Stimulated activated CD8-positive, alpha-beta memory T cell treated with anti-CD3 and anti-CD28 coated beads, Interleukin-15, amount 100 ng/mL, for 1 hour (primary cell): ENCODE results near the gene PARP4.
"Not testable (repeated sequence)": the region's sequence is repeated elsewhere in the genome, so short reads cannot be mapped to it uniquely, and the experiment has no call there.

Source experiments
- DNase-seq: peaks from one replicate; pipeline ENCODE4 v3.0.0-alpha.2; 2020; ENCODE audit warnings: low read depth

The PARP4 gene

GRCh38 chr13:24444851-24445250 lies 67.7 kb downstream of the PARP4 start:
- not testable (repeated sequence) for DNase-seq

DNA sequence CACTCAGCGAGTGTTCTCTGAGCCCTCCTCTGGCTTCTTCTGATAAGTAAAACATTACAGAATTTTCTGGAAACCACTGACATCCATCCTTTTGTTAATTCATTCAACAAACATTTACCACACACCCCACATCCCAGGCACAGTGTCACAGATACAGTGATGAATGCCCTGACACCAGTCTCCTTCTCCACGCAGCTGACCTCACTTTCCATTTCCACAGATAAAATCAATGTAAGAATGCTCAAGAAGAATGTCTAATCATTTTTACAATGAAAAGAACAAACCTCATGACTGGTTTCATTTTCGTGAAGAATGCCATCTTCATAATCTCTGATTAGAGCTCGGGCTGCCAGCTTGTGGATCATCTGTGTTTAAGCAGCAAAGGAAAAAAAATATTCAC lies 69.2 kb downstream of the PARP4 start:
- DNase-seq: no peak

- DNase-seq: not testable (repeated sequence)
Observed at GRCh38 chr13:24426045-24426444, 86.5 kb downstream of the PARP4 start.

GRCh38 chr13:24419668-24420067 lies 92.9 kb downstream of the PARP4 start:
- DNase-seq: not testable (repeated sequence)

DNA sequence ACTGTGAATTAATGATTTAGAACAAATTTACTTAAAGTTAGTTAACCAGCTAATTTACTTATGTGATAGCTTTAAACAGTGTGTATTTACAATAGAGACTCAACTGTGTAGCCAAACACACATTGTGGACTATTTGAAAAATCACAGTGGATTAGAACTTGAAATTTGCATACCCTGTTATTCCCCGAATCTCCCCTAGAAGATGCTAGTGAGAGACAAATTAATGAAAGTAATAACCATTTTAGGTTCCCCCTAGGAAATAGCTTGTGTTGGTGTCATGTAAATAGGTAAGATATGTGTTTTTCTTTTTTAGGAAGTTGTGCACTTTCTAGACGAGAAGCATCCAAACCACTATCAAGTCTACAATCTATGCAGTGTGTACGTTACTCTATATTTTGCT lies 104.7 kb downstream of the PARP4 start:
- no peak for DNase-seq

DNA sequence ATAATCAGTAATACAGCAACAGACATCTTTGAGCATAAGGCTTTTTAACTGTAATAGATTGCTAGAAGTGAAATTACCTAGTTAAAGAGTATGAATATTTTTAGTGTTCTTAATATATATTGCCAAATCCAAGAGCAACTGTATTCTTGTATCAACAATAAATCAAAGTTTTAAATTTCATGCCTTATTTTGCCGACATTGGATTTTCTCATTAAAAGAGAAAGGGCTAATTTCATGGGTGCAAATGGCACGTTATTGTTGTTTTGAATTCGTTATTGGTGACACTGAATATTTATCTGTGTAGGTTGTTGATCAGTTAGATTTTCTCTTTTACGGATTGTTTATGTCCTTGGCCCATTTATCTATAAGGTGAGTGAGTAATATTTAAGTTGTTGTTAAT lies 106.1 kb downstream of the PARP4 start:
- DNase-seq: no peak

GRCh38 chr13:24396821-24397220 lies 115.8 kb downstream of the PARP4 start:
- DNase-seq: no peak

DNA sequence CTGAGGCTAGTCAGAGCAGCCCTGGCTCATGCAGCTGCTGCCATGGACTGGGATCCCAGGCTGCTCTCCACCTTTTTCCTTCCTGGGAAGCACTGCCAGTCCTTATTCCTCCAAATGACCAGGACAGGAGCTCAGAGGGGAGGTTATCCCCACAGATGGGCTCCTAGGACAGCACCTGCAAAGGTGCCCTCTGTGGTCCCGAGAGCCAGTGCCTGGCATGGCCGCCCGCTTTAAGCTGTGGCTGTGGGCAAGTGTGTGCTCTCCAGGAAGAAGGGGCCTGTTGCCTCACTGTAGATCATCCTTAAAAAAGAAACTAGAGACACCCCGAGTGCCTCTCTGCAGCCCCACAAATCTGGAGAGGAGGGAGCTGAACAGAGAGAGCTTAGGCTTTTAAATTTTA lies 119.6 kb downstream of the PARP4 start:
- DNase-seq: no peak

GRCh38 chr13:24391771-24392683 lies 120.6 kb downstream of the PARP4 start:
- not testable (repeated sequence) for DNase-seq

DNA sequence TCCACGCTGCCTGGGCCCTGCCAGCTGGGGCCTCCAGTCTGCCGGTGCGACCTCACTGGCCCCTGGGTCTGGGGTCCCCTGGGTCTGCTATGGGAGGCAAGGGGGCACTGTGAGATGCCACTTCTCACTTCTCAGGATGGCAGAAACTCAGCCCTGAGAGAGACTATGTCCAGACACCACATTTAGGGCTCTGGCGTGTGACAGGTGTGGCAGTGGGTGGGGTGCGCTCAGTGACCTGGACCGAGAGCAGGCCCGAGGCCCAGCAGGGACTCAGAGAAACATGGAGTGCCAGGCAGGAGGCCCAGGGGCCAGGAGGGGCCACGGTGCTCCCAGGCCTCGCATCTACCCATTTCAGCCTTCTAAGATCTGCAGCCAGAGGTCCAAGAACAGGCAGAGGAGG lies 121.8 kb downstream of the PARP4 start:
- DNase-seq: not testable (repeated sequence)

- DNase-seq: no peak
Observed at GRCh38 chr13:24389506-24389905, 123.1 kb downstream of the PARP4 start.

- not testable (repeated sequence) for DNase-seq
Observed at GRCh38 chr13:24388743-24389142, 123.8 kb downstream of the PARP4 start.

DNA sequence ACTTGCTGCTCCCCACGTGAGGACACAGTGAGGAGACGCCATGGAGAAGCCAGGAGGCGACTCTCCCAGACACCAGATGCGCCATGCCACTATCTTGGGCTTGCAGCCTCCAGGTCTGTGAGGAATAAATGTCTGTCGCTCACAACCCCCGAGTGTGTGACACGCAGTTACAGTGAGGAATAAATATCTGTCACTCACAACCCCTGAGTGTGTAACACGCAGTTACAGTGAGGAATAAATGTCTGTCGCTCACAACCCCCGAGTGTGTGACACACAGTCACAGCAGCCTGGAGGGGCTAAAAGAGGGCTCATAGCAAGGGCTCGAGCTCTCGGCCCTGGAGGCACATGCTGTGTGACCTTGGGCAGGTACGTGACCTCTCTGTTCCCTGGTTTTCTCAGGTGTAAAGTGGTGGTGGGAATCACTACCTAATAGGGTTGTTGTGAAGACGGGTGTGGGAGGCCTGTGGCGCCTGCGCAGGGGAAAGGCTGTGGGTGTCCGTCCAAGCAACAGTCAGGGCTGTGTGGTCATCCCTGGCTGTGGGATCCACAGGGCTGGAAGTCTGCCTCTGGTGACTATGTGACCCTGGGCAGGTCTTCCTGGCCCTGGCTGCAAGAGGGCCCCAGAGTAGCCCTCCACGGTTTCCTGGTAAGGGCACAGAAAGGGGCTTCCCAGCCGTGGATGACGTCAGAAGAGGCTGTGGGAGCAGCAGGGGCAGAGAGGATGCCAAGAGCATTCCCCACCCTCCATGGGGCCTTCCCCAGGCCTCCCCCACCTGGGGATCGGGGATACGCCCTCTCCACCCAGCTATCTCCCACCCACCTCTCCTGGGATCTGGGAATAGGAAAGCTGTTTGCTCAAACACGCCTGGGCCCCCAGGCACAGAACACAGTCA lies 125.5 kb downstream of the PARP4 start:
- DNase-seq: no peak

- no peak for DNase-seq
Observed at GRCh38 chr13:24385902-24386301, 126.7 kb downstream of the PARP4 start.

GRCh38 chr13:24384946-24385345 lies 127.6 kb downstream of the PARP4 start:
- DNase-seq: not testable (repeated sequence)

GRCh38 chr13:24384091-24384490 lies 128.5 kb downstream of the PARP4 start:
- not testable (repeated sequence) for DNase-seq

GRCh38 chr13:24381541-24382265 lies 130.9 kb downstream of the PARP4 start:
- DNase-seq: no peak

- DNase-seq: not testable (repeated sequence)
Observed at GRCh38 chr13:24380881-24381280, 131.7 kb downstream of the PARP4 start.

- not testable (repeated sequence) for DNase-seq
Observed at GRCh38 chr13:24380227-24380626, 132.4 kb downstream of the PARP4 start.

DNA sequence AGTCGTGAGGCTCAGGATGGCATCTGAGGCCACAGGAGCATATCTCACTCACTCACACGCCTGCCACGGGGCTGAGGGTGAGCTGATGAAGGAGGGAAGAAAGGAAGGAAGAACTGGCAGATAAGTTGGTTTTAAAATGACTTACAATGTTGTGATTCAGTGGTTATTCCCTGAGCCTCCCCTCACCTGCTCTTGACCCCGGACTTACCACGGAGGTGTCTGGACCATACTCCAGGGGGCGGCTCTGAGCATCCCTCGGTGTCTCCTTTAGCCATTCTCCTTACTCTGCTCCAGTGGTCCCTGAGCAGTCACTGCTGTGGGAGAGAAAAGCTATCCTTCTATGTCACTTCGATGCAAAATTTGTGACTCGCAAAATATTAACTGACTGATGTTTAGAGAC lies 141.3 kb downstream of the PARP4 start:
- not testable (repeated sequence) for DNase-seq
